ENCODE measurements around the gene GABRG2.
"Not testable (repeated sequence)": the region's sequence is repeated elsewhere in the genome, so short reads cannot be mapped to it uniquely, and the experiment has no call there.

The GABRG2 gene

DNA sequence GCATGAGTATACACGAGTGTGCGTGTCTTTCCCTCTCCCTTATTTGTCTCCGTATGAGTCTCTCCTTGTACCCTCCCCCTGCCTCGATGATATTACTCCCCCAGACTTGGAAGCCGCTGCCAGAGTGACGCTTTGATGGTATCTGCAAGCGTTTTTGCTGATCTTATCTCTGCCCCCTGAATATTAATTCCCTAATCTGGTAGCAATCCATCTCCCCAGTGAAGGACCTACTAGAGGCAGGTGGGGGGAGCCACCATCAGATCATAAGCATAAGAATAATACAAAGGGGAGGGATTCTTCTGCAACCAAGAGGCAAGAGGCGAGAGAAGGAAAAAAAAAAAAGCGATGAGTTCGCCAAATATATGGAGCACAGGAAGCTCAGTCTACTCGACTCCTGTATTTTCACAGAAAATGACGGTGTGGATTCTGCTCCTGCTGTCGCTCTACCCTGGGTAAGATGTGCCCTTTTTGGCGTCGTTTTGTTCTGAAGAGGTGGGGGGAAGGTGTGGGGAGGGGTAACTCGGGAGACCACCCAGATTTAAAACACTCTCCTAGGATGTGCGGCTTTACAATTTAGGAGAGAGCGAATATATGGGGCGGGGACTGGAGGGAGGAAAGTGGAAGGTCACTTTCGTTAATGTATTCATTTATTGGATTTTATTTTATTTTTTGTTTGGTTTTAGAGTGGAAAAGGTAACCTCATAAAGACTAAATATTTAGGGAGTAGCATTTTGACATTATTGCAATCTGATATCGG is at the start of gene GABRG2:
GABRG2 (plus strand) TSS at position 119 of the 757 bp plus-strand sequence; CDS start at position 346, 227 bp downstream.
- DNase-seq: no peak

DNA sequence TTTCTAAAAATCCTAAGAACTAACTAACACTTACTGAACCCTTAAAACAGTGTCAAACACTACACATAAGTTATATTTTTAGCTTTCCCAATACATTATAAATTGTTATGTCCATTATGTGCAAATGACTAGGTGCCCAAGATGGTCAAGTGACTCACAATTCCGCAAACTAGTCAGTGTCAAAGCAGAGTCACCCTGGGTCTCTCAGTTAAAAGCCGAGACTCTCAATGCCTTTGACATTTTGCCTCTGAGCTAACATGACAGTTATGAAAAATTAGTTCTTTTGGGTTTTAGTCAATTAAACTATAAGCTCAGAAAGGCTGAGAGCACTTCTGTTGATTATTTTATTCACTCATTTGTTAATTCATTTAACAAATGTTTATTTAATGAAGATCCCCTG is 42.3 kb upstream of the GABRG2 start:
- no peak for DNase-seq

DNA sequence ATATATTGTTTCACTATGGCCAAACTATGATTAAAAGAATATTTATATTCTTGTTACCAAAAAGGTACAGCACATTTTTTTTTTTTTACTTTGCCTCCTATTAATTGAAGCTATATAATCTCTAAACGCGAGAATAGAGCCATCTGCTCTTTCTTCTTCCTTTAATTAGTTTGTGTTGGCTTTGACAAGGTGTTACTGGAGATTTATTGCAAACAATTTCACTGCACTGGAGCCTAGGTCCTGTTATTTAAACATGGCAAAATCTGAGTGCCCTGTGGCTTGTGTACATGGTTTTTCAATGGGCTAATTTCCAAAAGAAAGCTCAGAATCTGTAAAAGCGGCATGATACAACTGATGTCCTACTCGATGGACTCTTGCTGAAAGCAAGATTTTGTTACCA is 40.8 kb upstream of the GABRG2 start:
- DNase-seq: no peak

DNA sequence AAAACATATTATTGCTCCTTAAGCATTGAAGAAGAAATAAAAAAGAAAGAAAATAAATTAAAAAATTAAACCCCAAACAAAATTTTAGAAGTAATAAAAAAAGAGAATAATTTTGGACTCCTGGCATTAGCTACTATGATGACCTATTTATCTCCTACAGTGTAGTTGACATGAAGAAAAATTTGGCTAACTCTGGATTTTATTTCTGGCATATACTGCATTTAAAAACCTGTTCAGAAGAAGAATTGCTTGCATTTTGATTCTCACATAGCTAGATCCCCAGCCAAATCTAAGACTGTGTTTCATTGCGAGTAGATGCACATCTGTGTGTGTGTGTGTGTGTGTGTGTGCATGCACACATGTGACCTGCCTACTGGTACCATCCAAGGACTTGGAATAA is 30.1 kb upstream of the GABRG2 start:
- no peak for DNase-seq

DNA sequence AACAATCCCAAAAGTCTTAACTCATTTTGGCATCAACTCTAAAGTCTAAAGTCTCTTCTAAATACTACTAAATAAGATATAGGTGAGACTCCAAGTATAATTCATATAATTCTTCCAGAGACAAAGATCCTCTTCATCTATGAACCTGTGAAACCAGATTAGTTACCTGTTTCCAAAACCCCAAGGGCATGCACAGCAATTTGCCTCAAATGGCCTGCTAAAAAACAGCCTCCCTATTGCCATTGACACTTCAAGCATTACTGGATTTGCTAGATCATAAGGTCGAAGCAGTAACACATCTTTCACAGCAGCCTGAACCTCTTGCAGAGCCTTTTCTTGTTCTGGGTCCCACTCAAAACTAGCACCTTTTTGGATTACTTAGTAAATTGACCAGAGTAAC is 20.3 kb upstream of the GABRG2 start:
- DNase-seq: no peak

DNA sequence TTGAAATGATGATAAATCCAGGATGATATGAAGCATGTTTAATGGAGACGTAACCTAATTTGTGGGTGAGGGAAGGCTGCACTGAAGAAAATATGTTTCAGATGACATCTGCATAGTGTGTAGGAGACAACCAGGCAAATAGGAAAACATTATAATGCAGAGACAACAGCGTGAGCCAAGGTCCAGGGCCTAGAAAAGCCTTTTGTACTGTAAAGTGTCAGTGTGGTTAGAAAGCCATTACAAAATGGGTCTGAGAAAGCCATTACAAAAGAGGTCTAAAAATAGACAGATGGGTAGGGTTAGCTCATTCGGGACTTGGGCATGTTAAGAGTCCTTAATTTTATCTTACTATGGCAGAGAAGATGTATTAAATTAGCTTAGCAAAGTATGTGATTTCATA is 14.9 kb upstream of the GABRG2 start:
- peak; percentile 70 for DNase-seq

DNA sequence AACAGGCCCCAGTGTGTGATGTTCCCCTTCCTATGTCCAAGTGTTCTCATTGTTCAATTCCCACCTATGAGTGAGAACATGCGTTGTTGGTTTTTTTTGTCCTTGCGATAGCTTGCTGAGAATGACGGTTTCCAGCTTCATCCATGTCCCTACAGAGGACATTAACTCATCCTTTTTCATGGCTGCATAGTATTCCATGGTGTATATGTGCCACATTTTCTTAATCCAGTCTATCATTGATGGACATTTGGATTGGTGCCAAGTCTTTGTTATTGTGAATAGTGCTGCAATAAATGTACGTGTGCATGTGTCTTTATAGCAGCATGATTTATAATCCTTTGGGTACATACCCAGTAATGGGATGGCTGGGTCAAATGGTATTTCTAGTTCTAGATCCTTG is 12.5 kb upstream of the GABRG2 start:
- not testable (repeated sequence) for DNase-seq

DNA sequence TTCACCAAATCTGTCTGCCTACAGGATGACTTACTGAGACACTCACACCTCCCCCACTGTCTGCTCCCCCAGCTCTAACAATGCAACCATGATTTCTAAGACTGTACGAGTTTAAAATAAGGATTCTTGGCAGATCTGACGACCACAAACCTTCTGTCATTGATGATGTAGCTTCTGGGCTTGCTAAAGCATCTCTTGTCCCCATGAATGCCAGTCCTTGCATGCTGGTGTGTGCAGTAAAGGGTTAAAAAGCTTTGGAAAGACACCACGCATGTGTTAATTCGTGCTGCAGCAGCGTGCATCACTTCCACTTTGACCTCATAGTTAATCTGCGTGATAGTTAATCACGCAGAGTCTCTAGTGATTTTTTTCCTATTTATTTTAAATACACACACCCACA is 411 bp upstream of the GABRG2 start:
- no peak for DNase-seq

DNA sequence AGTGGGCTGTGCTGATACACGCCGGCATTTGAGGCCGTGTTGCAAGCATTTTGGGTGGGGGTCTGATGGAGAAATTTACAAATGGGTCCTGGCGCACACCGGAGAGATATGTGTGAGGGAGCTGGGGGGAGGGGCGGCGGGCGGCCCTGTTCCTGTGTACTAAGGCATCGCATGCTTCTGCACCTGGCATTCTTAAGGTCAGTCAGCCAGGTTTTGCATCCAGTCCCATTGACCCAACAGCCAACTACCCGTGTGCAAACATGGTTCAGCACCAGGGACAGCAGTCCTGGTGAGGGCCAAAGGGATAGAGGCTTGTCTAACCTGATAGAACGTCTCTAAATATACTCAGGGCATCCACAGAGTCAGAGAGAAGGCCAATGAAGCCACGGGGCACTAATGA is 839 bp downstream of the GABRG2 start:
- peak; percentile 25 for DNase-seq

DNA sequence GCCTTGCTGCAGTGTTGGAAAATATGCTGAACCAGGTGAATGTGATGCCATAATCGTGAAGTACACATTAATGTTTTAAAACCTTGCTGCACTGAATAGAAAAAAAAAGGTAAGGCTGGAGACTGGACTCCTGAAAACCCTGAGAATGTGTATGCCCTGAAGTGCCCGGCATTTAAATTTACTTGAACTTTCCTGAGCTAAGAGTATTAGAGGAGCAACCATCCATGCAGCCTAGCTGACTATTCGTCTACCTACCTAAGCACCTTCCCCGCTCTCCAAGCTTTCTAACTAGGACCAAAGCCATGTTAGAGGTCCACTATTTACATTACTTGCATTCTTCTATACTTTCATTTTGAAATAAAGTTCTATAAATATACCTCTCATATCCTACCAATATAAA is 1.4 kb downstream of the GABRG2 start:
- no peak for DNase-seq

DNA sequence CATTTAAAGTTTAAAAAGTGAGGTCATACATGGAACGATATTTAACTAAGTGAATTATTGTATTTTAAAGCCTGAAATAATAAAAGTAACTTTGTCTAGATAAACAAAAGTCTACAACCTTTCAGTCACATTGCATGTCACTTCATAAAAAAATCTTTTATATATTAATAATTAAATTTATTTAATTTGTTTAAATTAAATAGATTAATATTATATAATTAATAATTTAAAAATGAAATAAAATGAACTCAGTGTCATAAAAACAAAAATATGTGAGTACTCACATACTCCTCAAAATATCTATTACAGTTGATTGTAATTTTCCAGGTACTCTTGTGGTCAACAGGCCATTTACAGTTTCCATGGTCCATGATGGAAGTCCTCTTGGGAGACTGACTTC is 11.2 kb downstream of the GABRG2 start:
- DNase-seq: no peak

DNA sequence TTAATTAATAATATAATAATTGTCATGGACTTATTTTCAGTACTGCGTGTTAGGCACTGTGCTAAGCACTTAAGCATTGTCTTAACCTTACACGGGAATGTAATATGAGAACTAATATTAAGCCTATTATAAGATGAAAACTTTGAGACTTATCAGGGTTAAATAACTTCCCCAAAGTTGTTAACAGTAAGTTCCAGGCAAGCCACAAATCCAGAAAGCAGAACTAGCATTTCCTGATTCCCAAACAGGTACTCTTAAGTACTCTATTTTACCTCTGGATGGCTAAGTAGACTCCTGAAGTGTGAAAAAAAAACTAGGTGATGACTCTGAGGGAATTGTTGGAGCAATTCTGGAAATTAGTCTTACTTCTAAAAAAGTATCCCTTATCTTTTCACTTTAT is 23.8 kb downstream of the GABRG2 start:
- no peak for DNase-seq

DNA sequence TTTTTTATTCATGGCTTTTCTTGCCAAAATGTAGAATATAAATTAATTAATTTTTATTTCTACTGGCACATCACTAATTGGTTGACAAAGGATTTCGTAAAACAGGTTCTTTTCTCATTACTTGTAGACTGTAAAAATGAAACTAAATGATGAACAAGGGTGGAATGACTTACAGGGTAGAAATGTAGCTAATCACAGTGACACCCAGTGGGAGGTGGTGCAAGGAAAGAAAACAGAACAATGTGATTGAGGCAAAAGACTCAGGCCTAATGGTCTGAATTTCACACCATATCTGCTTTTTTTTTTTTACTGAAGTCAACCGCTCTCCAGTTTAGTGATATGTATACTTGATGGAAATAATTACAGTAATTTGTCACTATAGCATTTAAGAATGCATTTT is 28.9 kb downstream of the GABRG2 start:
- no peak for DNase-seq

DNA sequence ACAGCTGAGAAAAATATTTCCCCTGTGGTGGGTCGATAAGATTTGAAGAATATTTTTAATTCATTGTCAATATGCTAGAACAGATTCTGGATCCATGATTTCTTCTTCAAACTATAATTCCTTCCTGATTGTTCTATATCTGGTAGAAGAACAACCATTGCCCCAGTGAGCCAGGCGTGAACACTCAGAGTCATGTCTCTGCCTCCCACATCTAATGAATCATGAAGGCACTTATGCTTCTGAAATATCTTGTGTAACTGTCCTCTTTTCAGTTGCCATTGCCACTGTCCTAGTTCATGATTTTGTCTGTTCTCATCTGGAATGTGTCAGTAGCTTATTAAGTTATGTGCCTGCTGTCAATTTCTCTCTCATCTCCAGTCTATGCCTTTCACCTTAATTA is 40.0 kb downstream of the GABRG2 start:
- DNase-seq: no peak

DNA sequence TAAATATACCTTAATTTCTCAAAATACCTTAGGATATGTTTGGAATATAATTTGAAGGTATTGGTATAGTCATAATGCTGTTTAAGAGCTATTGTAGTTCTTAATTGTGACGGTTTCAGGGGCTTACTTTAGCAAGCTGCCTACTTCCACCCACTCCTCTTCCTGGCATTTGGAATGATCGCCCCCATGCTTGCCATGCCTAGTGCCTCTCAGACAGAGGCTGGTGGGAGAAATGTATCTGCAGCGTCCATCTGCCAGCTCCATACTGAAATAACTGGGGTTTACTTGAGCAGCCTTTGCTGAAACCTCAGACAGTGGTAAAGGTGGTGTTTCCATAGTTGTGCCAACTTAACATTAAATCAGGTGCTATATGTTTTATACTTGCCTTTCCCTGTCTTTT is 52.2 kb downstream of the GABRG2 start:
- DNase-seq: no peak

DNA sequence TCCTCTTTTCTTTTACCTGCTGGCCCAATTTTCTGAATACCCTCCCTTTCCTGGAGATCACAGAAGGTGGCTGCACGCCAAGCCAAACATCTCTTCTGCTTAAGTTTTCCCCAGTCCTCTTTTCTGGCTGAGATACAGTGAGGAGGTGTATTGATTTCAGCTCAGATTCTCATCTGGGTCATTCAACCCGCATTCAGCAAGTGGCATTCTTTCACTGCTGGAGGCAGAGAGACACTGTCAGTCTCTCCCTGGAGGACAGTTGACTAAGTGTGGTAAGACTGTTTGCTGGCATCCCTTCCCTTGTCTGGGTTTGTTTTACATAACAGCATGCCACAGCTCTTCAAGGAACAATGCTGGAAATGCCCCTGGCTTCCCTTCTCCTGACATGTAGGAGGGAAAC is 60.5 kb downstream of the GABRG2 start:
- no peak for DNase-seq

DNA sequence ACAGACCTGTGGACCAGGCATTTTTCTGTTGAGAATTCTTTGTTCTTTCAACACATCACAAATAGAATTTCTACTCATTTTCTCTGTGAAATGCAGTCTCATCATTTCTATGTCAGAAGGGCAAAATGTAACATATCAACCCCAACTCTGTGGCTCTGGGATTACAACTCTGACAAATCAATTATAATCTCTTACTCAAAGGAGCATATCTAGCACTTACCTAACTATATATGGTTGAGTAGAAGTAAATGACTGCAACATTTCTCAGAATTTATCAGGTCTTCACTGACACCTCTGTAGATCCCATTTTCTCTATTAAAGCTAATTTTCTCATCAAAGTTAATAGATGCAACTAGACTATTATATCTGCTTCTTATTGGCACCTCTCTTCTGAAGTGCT is 64.8 kb downstream of the GABRG2 start:
- DNase-seq: no peak

DNA sequence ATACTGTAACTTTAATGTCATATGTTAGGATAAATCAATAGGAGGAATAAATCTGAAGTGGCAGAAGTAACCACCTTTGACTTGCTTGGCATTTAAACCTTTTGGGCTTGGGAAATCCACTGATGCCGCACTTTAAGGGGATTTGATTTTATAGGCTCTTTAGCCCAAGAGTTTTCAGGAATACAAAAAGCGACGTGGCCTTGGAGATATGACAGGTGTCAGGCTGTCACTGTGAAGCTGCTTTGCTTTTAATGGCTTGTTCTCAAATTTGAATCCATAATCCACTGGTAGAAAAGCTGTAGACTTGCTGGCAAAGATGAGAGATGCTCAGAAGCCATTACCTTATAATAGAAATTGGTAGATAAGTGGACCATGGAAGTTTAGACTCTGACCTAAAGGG is 71.6 kb downstream of the GABRG2 start:
- DNase-seq: no peak

DNA sequence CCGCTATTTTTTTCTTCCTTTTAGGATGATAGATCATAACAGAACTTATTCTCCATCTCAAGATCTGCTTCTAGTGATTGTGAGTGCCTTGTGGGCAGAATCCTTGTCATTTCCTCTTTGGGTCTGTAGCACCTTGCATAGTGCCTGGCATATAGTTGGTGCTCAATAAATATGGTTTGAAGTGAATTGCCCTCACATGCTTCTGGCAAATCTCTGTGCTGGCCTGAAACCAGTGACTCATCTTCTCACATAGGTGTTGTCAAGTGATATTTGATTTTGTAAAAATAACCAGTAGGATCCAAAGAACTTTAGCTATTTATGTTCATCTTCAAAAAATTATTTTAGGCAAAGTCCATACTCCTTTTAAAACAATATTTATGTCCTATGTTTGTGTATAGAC is 86.7 kb downstream of the GABRG2 start:
- no peak for DNase-seq

DNA sequence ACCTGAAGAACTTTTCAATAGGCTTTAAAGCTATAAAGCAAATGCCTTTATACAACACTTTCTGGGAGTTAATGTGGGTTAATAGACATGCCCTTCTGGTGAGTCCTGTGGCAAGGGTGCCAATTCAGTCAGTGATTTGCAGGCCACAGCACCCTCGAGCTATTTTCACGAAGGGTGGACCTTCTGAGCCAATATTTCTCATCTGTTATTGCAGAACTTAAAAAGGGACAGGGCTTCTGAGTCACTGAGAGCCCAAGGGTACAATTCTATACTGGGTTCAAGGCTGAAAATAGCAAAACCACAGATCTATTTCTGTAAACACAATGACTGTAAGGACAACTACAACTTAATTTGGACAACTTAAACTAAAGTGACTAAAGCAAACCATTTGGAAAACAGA is 92.8 kb downstream of the GABRG2 start:
- DNase-seq: peak; percentile 70

DNA sequence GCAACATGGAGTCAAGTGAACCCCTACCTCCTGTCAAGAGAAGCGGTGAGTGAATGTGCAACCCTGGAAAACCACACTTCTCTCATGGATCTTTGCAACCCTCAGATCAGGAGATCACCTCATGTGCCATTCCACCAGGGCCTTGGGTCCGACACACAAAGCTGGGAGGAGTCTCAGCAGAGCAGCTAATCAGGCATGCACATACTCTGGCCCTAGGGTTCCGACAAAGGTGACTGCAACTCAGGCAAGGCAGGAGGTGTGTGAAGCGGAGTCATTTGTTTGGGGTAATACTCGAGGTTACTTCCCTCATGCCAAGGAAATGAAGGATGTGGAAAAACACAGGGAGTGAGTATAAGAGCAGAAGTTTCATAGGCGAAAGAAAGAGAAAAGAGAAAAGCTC is 96.1 kb downstream of the GABRG2 start:
- DNase-seq: no peak

DNA sequence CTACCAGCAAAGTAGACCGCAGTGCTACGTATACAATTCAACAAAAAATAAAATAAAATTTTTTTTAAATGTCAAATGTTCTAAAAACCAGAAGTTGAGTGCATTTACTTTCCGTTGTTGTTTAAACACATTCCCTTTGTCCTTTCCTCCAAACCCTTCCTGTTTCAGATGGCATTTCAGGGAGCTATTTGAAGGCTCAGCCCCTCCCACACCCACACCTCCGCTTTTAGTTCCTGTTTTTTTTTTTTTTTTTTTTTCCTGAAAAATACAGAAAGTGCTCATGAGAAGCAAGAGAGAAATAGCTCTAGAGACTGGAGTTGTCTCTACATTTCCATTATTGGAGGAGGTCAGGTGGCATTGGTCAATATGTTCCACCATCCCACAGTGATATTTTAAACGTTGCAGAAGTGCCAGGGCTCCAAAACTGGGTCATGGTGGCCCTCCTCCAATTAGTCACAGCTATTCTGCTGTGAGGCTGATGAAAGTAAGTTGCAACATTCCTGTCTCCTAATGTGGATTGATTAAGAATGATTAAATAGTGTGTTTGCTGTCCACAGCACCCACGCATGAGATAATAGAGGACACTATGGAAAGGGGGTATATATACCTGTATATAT is 106.9 kb downstream of the GABRG2 start:
- DNase-seq: peak; percentile 79

DNA sequence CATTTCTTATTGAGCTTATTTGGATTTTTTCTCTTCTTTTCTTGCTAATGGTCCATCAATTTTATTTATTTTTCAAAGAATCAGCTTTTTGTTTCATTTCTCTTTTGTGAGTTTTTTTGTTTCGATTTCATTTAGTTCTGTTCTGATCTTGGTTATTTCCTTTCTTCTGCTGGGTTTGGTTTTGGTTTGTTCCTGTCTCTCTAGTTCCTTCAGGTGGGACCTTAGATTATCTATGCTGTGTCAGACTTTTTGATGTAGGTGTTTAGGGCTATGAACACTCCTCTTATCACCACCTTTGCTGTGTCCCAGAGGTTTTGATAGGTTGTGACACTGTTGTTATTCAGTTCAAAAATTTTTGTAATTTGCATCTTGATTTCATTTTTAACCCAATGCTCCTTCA is 119.8 kb downstream of the GABRG2 start:
- no peak for DNase-seq

DNA sequence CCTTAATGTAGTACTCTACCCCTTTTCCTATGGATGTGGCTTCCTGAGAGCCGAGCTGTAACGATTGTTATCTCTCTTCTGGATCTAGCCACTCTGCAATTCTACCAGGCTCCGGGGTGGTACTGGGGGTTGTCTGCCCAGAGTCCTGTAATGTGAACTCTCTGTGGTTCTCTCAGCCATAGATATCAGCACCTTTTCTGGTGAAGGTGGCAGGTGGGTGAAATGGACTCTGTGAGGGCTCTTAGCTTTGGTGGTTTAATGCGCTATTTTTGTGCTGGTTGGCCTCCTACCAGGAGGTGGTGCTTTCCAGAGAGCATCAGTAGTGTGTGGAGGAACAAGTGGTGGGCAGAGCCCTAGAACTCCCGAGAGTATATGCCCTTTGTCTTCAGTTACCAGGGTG is 122.1 kb downstream of the GABRG2 start:
- DNase-seq: no peak

DNA sequence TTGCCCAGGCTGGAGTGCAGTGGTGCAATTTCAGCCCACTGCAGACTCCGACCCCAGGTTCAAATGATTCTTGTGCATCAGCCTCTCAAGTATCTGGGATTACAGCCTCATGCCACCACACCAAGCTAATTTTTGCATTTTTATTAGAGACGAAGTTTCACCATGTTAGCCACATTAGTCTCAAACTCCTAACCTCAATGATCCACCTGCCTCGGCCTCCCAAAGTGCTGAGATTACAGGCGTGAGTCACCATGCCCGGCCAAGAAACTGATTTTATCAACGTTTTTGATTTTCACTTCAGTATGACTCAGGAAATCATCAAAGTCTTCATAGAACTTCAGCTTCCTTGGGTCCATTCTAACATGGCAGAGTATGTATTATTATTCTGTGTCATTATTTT is 125.4 kb downstream of the GABRG2 start:
- DNase-seq: no peak

All from MV-4-11 (cell line).